GM23338 (cell line): ENCODE data around the gene SNAP47.

Source experiments
- EZH2phosphoT487 ChIP-seq: fragments of 200-600 bp; sonication (generic); IDR thresholded peaks from one replicate; pipeline ENCODE4 v1.8.1; 2018; ENCODE audit warnings: antibody characterized with exemption; ENCODE audit not compliant: unreplicated experiment
- POLR2AphosphoS5 ChIP-seq: IDR thresholded peaks from 2 replicates; pipeline ENCODE4 v1.6.1; 2016; ENCODE audit warnings: antibody characterized with exemption, low read depth
- ZNF114 ChIP-seq: fragments of 250-450 bp; sonication (Bioruptor Pico); IDR thresholded peaks from 2 replicates; pipeline ENCODE4 v1.5.0; 2020; ENCODE audit warnings: mild to moderate bottlenecking, moderate library complexity
- TF ChIP-seq, protein P1 (sequence below): IDR thresholded peaks from 2 replicates; pipeline ENCODE4 v1.6.1; 2016; ENCODE audit warnings: antibody characterized with exemption
- TF ChIP-seq, protein P2 (sequence below), 2 experiments: fragments of 200-600 bp in 1 of 2; sonication (generic) in 1 of 2; conservative IDR thresholded peaks; 2 replicates each; pipeline versions ENCODE4 v1.5.1 to v1.6.1; 2016 to 2017; ENCODE audit warnings: antibody characterized with exemption in 2 of 2, low read depth in 2 of 2, mild to moderate bottlenecking in 2 of 2, moderate library complexity in 1 of 2

- no peak for TF ChIP-seq EZH2phosphoT487
- TF ChIP-seq POLR2AphosphoS5, result no peak
- TF ChIP-seq ZNF114 (CRISPR knock-in tag), result no peak
- TF ChIP-seq, protein P1, sequence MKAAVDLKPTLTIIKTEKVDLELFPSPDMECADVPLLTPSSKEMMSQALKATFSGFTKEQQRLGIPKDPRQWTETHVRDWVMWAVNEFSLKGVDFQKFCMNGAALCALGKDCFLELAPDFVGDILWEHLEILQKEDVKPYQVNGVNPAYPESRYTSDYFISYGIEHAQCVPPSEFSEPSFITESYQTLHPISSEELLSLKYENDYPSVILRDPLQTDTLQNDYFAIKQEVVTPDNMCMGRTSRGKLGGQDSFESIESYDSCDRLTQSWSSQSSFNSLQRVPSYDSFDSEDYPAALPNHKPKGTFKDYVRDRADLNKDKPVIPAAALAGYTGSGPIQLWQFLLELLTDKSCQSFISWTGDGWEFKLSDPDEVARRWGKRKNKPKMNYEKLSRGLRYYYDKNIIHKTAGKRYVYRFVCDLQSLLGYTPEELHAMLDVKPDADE, result no peak
- TF ChIP-seq, protein P2, sequence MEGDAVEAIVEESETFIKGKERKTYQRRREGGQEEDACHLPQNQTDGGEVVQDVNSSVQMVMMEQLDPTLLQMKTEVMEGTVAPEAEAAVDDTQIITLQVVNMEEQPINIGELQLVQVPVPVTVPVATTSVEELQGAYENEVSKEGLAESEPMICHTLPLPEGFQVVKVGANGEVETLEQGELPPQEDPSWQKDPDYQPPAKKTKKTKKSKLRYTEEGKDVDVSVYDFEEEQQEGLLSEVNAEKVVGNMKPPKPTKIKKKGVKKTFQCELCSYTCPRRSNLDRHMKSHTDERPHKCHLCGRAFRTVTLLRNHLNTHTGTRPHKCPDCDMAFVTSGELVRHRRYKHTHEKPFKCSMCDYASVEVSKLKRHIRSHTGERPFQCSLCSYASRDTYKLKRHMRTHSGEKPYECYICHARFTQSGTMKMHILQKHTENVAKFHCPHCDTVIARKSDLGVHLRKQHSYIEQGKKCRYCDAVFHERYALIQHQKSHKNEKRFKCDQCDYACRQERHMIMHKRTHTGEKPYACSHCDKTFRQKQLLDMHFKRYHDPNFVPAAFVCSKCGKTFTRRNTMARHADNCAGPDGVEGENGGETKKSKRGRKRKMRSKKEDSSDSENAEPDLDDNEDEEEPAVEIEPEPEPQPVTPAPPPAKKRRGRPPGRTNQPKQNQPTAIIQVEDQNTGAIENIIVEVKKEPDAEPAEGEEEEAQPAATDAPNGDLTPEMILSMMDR (conservative IDR thresholded peaks at IDR 0.05; ENCODE audit: low read depth in 2 of 2), result no peak
These were observed 73.3 kb downstream of the SNAP47 start for GRCh38 chr1:227808566-227808965.
